PC-3 (cell line): ENCODE measurements around the gene UBE2D2. TPM values are rescaled to one million over a fixed set of nuclear protein-coding genes. Genes with fewer than 3 reads are reported as not detected.
A peak's percentile ranks its signal among the peaks of the same experiment; 100 is the strongest.

Experiments used
- ATAC-seq: fragments of 200-7000 bp; cut with Tn5 transposase; 2 replicates; pipeline ENCODE4 v1.9.1; 2020; ENCODE audit warnings: mild to moderate bottlenecking, moderate library complexity
- BruUV-seq: library from RNA; stranded (reverse); fragments of 400-500 nt; replicated peaks from 2 replicates; lab custom pipeline; 2021; lab: Mats Ljungman, UMichigan
- CTCF ChIA-PET: fragments of 300-600 bp; sonication (Branson Sonifier 250); formaldehyde crosslinking; loops from one replicate; lab custom pipeline; 2022; ENCODE audit warnings: antibody characterized with exemption; lab: Charles Lee
- POLR2A ChIA-PET: fragments of 300-600 bp; sonication (Branson Sonifier 250); formaldehyde crosslinking; loops from one replicate; lab custom pipeline; 2022; ENCODE audit warnings: antibody characterized with exemption; ENCODE audit not compliant: unreplicated experiment; lab: Charles Lee
- DNase-seq: peaks from one replicate; pipeline ENCODE4 v3.0.0-alpha.2; 2015
- H2AFZ ChIP-seq: fragments of 300-600 bp; sonication (generic); 2 replicates; pipeline ENCODE4 v1.6.0; 2016; ENCODE audit warnings: antibody characterized with exemption, low read length
- H3F3A ChIP-seq: fragments of 300-600 bp; sonication (generic); one replicate; pipeline ENCODE4 v1.6.0; 2017; ENCODE audit warnings: antibody characterized with exemption, low read length, control low read depth, mild to moderate bottlenecking; ENCODE audit not compliant: unreplicated experiment
- H3K27ac ChIP-seq: fragments of 300-600 bp; sonication (generic); 2 replicates; pipeline ENCODE4 v1.5.1; 2016; ENCODE audit warnings: mild to moderate bottlenecking, low read length
- H3K27me3 ChIP-seq: fragments of 300-600 bp; sonication (generic); 2 replicates; pipeline ENCODE4 v1.6.1; 2016; ENCODE audit warnings: low read length, mixed read lengths
- H3K36me3 ChIP-seq: fragments of 300-600 bp; sonication (generic); 2 replicates; pipeline ENCODE4 v1.6.1; 2016; ENCODE audit warnings: low read depth, mixed run types, low read length, mixed read lengths
- H3K4me1 ChIP-seq: fragments of 300-600 bp; sonication (generic); 2 replicates; pipeline ENCODE4 v1.5.1; 2016; ENCODE audit warnings: low read length; ENCODE audit not compliant: insufficient read depth
- H3K4me2 ChIP-seq: fragments of 300-600 bp; sonication (generic); 2 replicates; pipeline ENCODE4 v1.6.0; 2016; ENCODE audit warnings: low read length
- H3K4me3 ChIP-seq: fragments of 300-600 bp; sonication (generic); 2 replicates; pipeline ENCODE4 v1.5.1; 2016; ENCODE audit warnings: mild to moderate bottlenecking, low read length, mixed read lengths
- H3K79me2 ChIP-seq: fragments of 300-600 bp; sonication (generic); 2 replicates; pipeline ENCODE4 v1.6.1; 2017; ENCODE audit warnings: low read length, mixed read lengths
- H3K9ac ChIP-seq: fragments of 300-600 bp; sonication (generic); 2 replicates; pipeline ENCODE4 v1.6.0; 2016; ENCODE audit warnings: mild to moderate bottlenecking, low read length
- H3K9me2 ChIP-seq: fragments of 300-600 bp; sonication (generic); replicated peaks from 2 replicates; pipeline ENCODE4 v1.6.1; 2016; ENCODE audit warnings: mixed run types, low read length, mixed read lengths
- H3K9me3 ChIP-seq: fragments of 300-600 bp; sonication (generic); 2 replicates; pipeline ENCODE4 v1.6.1; 2016; ENCODE audit warnings: low read length, mixed read lengths
- H4K20me1 ChIP-seq: fragments of 300-600 bp; sonication (generic); 2 replicates; pipeline ENCODE4 v1.6.1; 2016; ENCODE audit warnings: low read length, mixed read lengths
- EZH2 ChIP-seq: fragments of 300-600 bp; sonication (generic); IDR thresholded peaks from one replicate; pipeline ENCODE4 v1.6.1; 2017; ENCODE audit warnings: antibody characterized with exemption, mild to moderate bottlenecking, low read length; ENCODE audit not compliant: unreplicated experiment
- EZH2phosphoT487 ChIP-seq: fragments of 300-600 bp; sonication (generic); IDR thresholded peaks from 2 replicates; pipeline ENCODE4 v1.6.1; 2018; ENCODE audit warnings: mild to moderate bottlenecking, antibody characterized with exemption, low read length, borderline replicate concordance
- intact Hi-C: fragments of 100-400 bp; cut with micrococcal nuclease; formaldehyde crosslinking; loops from 2 replicates; pipeline ENCODE4 v1.9.0; 2023
- total RNA-seq: library from RNA; depleted of rRNA; stranded (reverse); fragments of >200 nt; gene quantifications from 2 replicates; pipeline ENCODE4 v1.2.3, GENCODE V29; 2014
- TF ChIP-seq, protein P1 (sequence below): fragments of 300-600 bp; sonication (generic); conservative IDR thresholded peaks from 2 replicates; pipeline ENCODE4 v1.5.1; 2017; ENCODE audit warnings: antibody characterized with exemption, low read depth, mild to moderate bottlenecking, low read length

The UBE2D2 gene
- total RNA-seq, 1 experiment from 2014 or later = 98.7 TPM

DNA sequence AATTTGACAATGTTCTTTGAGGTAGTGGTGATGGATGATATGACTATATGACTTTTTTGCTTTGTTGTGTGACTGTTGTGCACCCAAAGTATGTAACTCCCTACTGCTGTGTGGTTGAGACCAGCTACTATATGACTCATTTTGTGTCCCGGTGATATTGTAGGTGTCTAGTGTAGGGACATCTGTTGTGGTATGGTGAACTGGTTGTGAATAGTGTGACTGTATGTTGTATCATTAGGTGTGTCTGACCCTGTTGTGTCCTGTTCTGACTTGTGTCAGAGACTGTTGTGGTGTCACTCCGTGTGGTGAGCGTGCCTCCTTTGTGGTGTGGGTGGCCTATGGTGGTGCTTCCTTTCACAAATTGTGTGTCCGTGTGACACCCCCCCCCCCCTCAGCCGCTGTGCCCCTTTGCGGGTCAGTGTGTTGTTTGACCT lies 75.9 kb downstream of the UBE2D2 start:
- DNase-seq (peak; percentile 42), ATAC-seq (peak; percentile 21)
- CTCF ChIA-PET = interaction anchor here (0.6 to 1.1 kb wide), 3 partner anchors 11 to 128 kb away, joined by 3 to 5 read pairs (median 4); partner anchors contain the start of gene CXXC5
- intact Hi-C loops = loop anchor here (1.0 kb wide), 1 partner anchor 11 kb away; the partner anchor contains the start of gene CXXC5
- Histone ChIP-seq H3K79me2 (no peaks in the 10 kb centered on the region), H3K9me3 (no peaks in the 10 kb centered on the region), H4K20me1 (no peaks in the 10 kb centered on the region), H3K27me3 (no peaks in the 10 kb centered on the region), H3K9me2 (no peaks in the 10 kb centered on the region), H3K4me2 (peak overlapping the region; percentile 88), H3K36me3 (no peaks in the 10 kb centered on the region), H3K27ac (peak overlapping the region; percentile 83; the same call in 1 of the 2 replicates), H3K4me1 (peaks cover 37% of the 10 kb centered on the region), H2AFZ (peak overlapping the region; percentile 82; the same call in 1 of the 2 replicates), H3F3A (no peaks in the 10 kb centered on the region), H3K4me3 (peak overlapping the region; percentile 68), H3K9ac (peak overlapping the region; percentile 64; the same call in 1 of the 2 replicates)
- BruUV-seq = no TSS peak
- POLR2A ChIA-PET = no interaction called here
- TF ChIP-seq EZH2 = no peak
- TF ChIP-seq, protein P1, sequence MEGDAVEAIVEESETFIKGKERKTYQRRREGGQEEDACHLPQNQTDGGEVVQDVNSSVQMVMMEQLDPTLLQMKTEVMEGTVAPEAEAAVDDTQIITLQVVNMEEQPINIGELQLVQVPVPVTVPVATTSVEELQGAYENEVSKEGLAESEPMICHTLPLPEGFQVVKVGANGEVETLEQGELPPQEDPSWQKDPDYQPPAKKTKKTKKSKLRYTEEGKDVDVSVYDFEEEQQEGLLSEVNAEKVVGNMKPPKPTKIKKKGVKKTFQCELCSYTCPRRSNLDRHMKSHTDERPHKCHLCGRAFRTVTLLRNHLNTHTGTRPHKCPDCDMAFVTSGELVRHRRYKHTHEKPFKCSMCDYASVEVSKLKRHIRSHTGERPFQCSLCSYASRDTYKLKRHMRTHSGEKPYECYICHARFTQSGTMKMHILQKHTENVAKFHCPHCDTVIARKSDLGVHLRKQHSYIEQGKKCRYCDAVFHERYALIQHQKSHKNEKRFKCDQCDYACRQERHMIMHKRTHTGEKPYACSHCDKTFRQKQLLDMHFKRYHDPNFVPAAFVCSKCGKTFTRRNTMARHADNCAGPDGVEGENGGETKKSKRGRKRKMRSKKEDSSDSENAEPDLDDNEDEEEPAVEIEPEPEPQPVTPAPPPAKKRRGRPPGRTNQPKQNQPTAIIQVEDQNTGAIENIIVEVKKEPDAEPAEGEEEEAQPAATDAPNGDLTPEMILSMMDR = no peak
- no peak for TF ChIP-seq EZH2phosphoT487

DNA sequence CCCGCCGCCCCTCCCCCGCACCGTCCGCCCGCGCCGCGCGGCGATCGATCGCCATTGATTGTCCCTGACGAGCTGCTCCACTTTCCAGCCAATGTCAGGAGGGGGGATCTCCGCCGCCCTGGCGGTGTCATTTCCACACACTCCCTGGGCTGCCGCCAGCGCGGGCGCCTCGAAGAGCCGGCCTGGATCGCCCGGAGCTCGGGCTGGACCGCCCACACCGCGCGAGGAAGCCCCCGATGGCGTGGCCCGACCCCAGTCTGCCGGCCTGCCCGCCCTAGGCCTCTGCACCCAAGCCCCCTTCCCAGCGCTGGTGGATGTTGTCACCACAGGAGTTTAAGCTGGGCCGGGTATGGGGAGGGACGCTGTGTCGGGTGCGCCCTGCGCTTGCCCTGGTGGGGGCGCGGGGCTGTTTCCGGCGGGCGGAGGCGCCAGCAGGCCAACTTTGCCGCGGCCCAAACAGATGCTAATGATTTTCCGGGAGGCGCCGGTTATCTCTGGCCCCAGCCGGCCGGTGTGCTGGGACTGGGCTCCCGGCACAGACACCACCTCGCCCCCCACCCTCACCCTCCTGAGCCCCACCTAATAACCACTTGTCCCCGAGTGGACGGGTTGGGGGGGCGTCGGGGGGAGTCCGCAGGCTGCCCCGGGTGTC lies 76.4 kb downstream of the UBE2D2 start:
- H3K9ac ChIP-seq = peak overlapping the region; percentile 64
- TF ChIP-seq, protein P1 = peak; percentile 35; the same call in 1 of the 2 replicates
- TF ChIP-seq EZH2phosphoT487 = no peak
- no peaks in the 10 kb centered on the region for H3F3A ChIP-seq
- ATAC-seq = peak; percentile 40
- H3K27ac ChIP-seq = peak overlapping the region; percentile 83
- H3K9me2 ChIP-seq = no peaks in the 10 kb centered on the region
- intact Hi-C loops = loop anchor here (1.0 kb wide), 1 partner anchor 11 kb away; the partner anchor contains the start of gene CXXC5
- DNase-seq = peak; percentile 78
- POLR2A ChIA-PET = no interaction called here
- H3K9me3 ChIP-seq = no peaks in the 10 kb centered on the region
- CTCF ChIA-PET = interaction anchor here (0.5 to 1.3 kb wide), 8 partner anchors 11 to 1285 kb away, joined by 3 to 14 read pairs (median 3); partner anchors contain the start of genes CXXC5 and KDM3B
- no TSS peak for BruUV-seq
- H3K4me3 ChIP-seq = peak overlapping the region; percentile 68
- H3K4me2 ChIP-seq = peak overlapping the region; percentile 88
- no peaks in the 10 kb centered on the region for H4K20me1 ChIP-seq
- peaks cover 41% of the 10 kb centered on the region for H3K4me1 ChIP-seq
- no peaks in the 10 kb centered on the region for H3K27me3 ChIP-seq
- H3K79me2 ChIP-seq = no peaks in the 10 kb centered on the region
- peak overlapping the region; percentile 82 for H2AFZ ChIP-seq
- H3K36me3 ChIP-seq = no peaks in the 10 kb centered on the region
